GM23338 (cell line): ENCODE measurements around the gene LDLRAD3. TPM values are rescaled to one million over a fixed set of nuclear protein-coding genes. Genes with fewer than 3 reads are reported as not detected.

Experiments
- ATAC-seq: fragments of 200-7000 bp; cut with Tn5 transposase; 3 replicates; pipeline ENCODE4 v1.9.1; 2020
- DNase-seq: peaks from one replicate; pipeline ENCODE4 v3.0.0-alpha.2; 2015; ENCODE audit warnings: low spot score
- H2AFZ ChIP-seq: fragments of 200-600 bp; sonication (generic); 2 replicates; pipeline ENCODE4 v1.8.0; 2016; ENCODE audit warnings: antibody characterized with exemption, mild to moderate bottlenecking, moderate library complexity
- H3F3A ChIP-seq: fragments of 200-600 bp; sonication (generic); replicated peaks from 2 replicates; pipeline ENCODE4 v1.8.0; 2017; ENCODE audit warnings: antibody characterized with exemption, mixed run types, low read depth
- H3K27ac ChIP-seq: fragments of 200-600 bp; sonication (generic); 2 replicates; pipeline ENCODE4 v1.6.1; 2016; ENCODE audit warnings: low read depth
- H3K27me3 ChIP-seq: fragments of 200-600 bp; sonication (generic); 2 replicates; pipeline ENCODE4 v1.8.0; 2016; ENCODE audit warnings: mild to moderate bottlenecking, mixed run types, moderate library complexity; ENCODE audit not compliant: insufficient read depth
- H3K36me3 ChIP-seq: fragments of 200-600 bp; sonication (generic); 2 replicates; pipeline ENCODE4 v1.8.0; 2016; ENCODE audit warnings: mild to moderate bottlenecking; ENCODE audit not compliant: insufficient read depth
- H3K4me1 ChIP-seq: fragments of 200-600 bp; sonication (generic); 2 replicates; pipeline ENCODE4 v1.8.0; 2016; ENCODE audit warnings: mild to moderate bottlenecking, moderate library complexity; ENCODE audit not compliant: insufficient read depth
- H3K4me2 ChIP-seq: fragments of 200-600 bp; sonication (generic); 2 replicates; pipeline ENCODE4 v1.7.1; 2017; ENCODE audit warnings: mixed run types
- H3K4me3 ChIP-seq: fragments of 200-600 bp; sonication (generic); 2 replicates; pipeline ENCODE4 v1.6.1; 2016; ENCODE audit warnings: mixed run types
- H3K79me2 ChIP-seq: fragments of 200-600 bp; sonication (generic); replicated peaks from 2 replicates; pipeline ENCODE4 v1.8.0; 2017; ENCODE audit warnings: mild to moderate bottlenecking; ENCODE audit not compliant: insufficient read depth
- H3K9me2 ChIP-seq: fragments of 200-600 bp; sonication (generic); 2 replicates; pipeline ENCODE4 v1.8.0; 2017; ENCODE audit not compliant: insufficient read depth
- H4K20me1 ChIP-seq: fragments of 200-600 bp; sonication (generic); replicated peaks from 2 replicates; pipeline ENCODE4 v1.8.0; 2017; ENCODE audit warnings: mild to moderate bottlenecking; ENCODE audit not compliant: insufficient read depth
- H3K27ac Mint-ChIP-seq: 2 replicates; pipeline ENCODE4 v1.8.0; 2020; ENCODE audit warnings: inconsistent platforms, mild to moderate bottlenecking, moderate library complexity, mixed read lengths
- H3K27me3 Mint-ChIP-seq: 3 replicates; pipeline ENCODE4 v1.8.0; 2022; ENCODE audit warnings: low read depth, mild to moderate bottlenecking, moderate library complexity, mixed read lengths, inconsistent platforms; ENCODE audit not compliant: insufficient read depth, poor library complexity
- H3K36me3 Mint-ChIP-seq: 3 replicates; pipeline ENCODE4 v1.8.0; 2021; ENCODE audit warnings: low read depth, mild to moderate bottlenecking, inconsistent platforms, moderate library complexity, mixed read lengths
- H3K4me1 Mint-ChIP-seq: 3 replicates; pipeline ENCODE4 v1.8.0; 2020; ENCODE audit warnings: mild to moderate bottlenecking, inconsistent platforms, mixed read lengths
- H3K4me3 Mint-ChIP-seq: 3 replicates; pipeline ENCODE4 v1.8.0; 2021; ENCODE audit warnings: moderate library complexity, mild to moderate bottlenecking, inconsistent platforms, mixed read lengths
- H3K9me3 Mint-ChIP-seq: 3 replicates; pipeline ENCODE4 v1.8.0; 2020; ENCODE audit warnings: moderate library complexity, mild to moderate bottlenecking, inconsistent platforms, mixed read lengths
- CREB1 ChIP-seq: fragments of 250-450 bp; sonication (Bioruptor Pico); IDR thresholded peaks from 2 replicates; pipeline ENCODE4 v1.5.0; 2020; ENCODE audit warnings: low read depth, mild to moderate bottlenecking, moderate library complexity
- EZH2 ChIP-seq: fragments of 200-600 bp; sonication (generic); IDR thresholded peaks from one replicate; pipeline ENCODE4 v1.8.0; 2017; ENCODE audit warnings: antibody characterized with exemption, mild to moderate bottlenecking, low read depth; ENCODE audit not compliant: unreplicated experiment
- EZH2phosphoT487 ChIP-seq: fragments of 200-600 bp; sonication (generic); IDR thresholded peaks from one replicate; pipeline ENCODE4 v1.8.1; 2018; ENCODE audit warnings: antibody characterized with exemption; ENCODE audit not compliant: unreplicated experiment
- JUNB ChIP-seq: IDR thresholded peaks from one replicate; pipeline ENCODE4 v1.6.1; 2016; ENCODE audit warnings: antibody characterized with exemption; ENCODE audit not compliant: unreplicated experiment
- NANOG ChIP-seq: IDR thresholded peaks from 2 replicates; pipeline ENCODE4 v1.6.1; 2016; ENCODE audit warnings: antibody characterized with exemption, borderline replicate concordance
- POLR2AphosphoS5 ChIP-seq: IDR thresholded peaks from 2 replicates; pipeline ENCODE4 v1.6.1; 2016; ENCODE audit warnings: antibody characterized with exemption, low read depth
- STAT1 ChIP-seq: IDR thresholded peaks from one replicate; pipeline ENCODE4 v1.6.1; 2016; ENCODE audit warnings: antibody characterized with exemption; ENCODE audit not compliant: unreplicated experiment
- ZNF114 ChIP-seq: fragments of 250-450 bp; sonication (Bioruptor Pico); IDR thresholded peaks from 2 replicates; pipeline ENCODE4 v1.5.0; 2020; ENCODE audit warnings: mild to moderate bottlenecking, moderate library complexity
- ZNF331 ChIP-seq: fragments of 250-450 bp; sonication (Bioruptor Pico); IDR thresholded peaks from 2 replicates; pipeline ENCODE4 v1.5.0; 2020; ENCODE audit warnings: low read depth, mild to moderate bottlenecking, moderate library complexity
- polyA plus RNA-seq: library from polyadenylated mRNA; unstranded; fragments of >200 nt; fragmentation: Nextera tagmentation; extraction: Ambion mirVana; gene quantifications from 2 replicates; pipeline ENCODE4 v1.2.1, GENCODE V29; 2016
- total RNA-seq: library from RNA; depleted of rRNA; stranded (reverse); fragments of >200 nt; shearing (Covaris generic); gene quantifications from 2 replicates; pipeline ENCODE4 v1.2.3, GENCODE V29; 2014
- TF ChIP-seq, protein P1 (sequence below): IDR thresholded peaks from one replicate; pipeline ENCODE4 v1.6.1; 2018; ENCODE audit warnings: antibody characterized with exemption; ENCODE audit not compliant: unreplicated experiment
- TF ChIP-seq, protein P2 (sequence below): IDR thresholded peaks from 2 replicates; pipeline ENCODE4 v1.6.1; 2016; ENCODE audit warnings: antibody characterized with exemption

LDLRAD3 gene
- total and polyA plus RNA-seq, 2 experiments from 2014 or later, result 8.5 to 19.4 TPM

DNA sequence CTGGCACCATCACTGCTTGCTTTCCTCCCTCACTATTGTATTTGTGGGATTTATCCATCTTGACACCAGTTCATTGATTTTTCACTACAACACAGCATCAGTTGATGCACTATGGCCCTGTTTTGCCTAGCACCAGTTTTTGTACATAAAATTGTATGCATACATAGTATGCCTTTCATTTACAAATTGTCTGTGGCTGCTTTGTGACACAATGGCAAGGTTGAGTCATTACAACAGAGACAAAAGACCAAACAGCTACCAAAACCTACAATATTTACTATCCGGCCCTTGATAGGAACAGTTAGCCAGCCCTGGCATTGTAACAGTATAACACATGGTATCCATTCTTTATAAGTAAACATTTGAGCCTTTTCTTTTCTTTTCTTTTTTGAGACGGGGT, 150.3 kb downstream of the LDLRAD3 start (continued):
- TF ChIP-seq, protein P1, sequence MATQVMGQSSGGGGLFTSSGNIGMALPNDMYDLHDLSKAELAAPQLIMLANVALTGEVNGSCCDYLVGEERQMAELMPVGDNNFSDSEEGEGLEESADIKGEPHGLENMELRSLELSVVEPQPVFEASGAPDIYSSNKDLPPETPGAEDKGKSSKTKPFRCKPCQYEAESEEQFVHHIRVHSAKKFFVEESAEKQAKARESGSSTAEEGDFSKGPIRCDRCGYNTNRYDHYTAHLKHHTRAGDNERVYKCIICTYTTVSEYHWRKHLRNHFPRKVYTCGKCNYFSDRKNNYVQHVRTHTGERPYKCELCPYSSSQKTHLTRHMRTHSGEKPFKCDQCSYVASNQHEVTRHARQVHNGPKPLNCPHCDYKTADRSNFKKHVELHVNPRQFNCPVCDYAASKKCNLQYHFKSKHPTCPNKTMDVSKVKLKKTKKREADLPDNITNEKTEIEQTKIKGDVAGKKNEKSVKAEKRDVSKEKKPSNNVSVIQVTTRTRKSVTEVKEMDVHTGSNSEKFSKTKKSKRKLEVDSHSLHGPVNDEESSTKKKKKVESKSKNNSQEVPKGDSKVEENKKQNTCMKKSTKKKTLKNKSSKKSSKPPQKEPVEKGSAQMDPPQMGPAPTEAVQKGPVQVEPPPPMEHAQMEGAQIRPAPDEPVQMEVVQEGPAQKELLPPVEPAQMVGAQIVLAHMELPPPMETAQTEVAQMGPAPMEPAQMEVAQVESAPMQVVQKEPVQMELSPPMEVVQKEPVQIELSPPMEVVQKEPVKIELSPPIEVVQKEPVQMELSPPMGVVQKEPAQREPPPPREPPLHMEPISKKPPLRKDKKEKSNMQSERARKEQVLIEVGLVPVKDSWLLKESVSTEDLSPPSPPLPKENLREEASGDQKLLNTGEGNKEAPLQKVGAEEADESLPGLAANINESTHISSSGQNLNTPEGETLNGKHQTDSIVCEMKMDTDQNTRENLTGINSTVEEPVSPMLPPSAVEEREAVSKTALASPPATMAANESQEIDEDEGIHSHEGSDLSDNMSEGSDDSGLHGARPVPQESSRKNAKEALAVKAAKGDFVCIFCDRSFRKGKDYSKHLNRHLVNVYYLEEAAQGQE, result no peak
- TF ChIP-seq NANOG, result no peak
- TF ChIP-seq POLR2AphosphoS5, result no peak
- TF ChIP-seq ZNF331 (CRISPR knock-in tag), result no peak
- TF ChIP-seq EZH2phosphoT487, result no peak
- TF ChIP-seq STAT1, result no peak
- no peak for TF ChIP-seq ZNF114
- TF ChIP-seq EZH2, result no peak

DNA sequence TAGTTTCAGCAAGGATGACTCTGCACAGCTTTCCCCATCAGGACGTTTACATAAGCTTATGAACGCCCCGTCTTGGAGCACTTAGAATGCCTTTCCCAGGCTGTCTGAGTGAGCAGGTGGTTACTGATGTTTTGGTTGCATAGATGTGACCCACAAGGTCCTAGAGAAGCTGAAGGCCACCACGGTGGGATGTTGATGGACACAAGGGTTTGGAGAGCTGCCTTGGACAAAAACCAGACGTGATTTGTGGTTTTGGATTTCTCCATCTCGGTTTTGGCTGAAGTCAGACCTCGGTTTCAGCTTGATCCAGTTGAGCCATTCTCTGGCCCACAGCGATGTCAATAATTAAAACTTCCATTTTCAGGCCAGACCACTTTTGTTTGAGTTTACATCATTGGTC, 151.9 kb downstream of the LDLRAD3 start:
- Histone ChIP-seq H3K9me2 (peaks cover 6% of the 10 kb centered on the region; the same call in 1 of the 2 replicates), H3K36me3 (peaks cover 15% of the 10 kb centered on the region; the same call in 1 of the 2 replicates), H3K4me3 (no peak overlapping the region), H3K79me2 (no peaks in the 10 kb centered on the region), H3K27ac (no peak overlapping the region), H4K20me1 (no peaks in the 10 kb centered on the region), H3K4me1 (peaks cover 22% of the 10 kb centered on the region), H2AFZ (no peak overlapping the region), H3F3A (no peaks in the 10 kb centered on the region), H3K4me2 (no peak overlapping the region), H3K27me3 (no peaks in the 10 kb centered on the region)
- H3K4me3 Mint-ChIP-seq, result no peak overlapping the region
- DNase-seq, result no peak
- ATAC-seq, result no peak
- H3K27ac Mint-ChIP-seq, result no peak overlapping the region
- peaks cover 67% of the 10 kb centered on the region for H3K36me3 Mint-ChIP-seq
- H3K9me3 Mint-ChIP-seq, result peaks cover 28% of the 10 kb centered on the region
- H3K27me3 Mint-ChIP-seq, result no peaks in the 10 kb centered on the region
- peaks cover 24% of the 10 kb centered on the region for H3K4me1 Mint-ChIP-seq
- TF ChIP-seq, protein P2, sequence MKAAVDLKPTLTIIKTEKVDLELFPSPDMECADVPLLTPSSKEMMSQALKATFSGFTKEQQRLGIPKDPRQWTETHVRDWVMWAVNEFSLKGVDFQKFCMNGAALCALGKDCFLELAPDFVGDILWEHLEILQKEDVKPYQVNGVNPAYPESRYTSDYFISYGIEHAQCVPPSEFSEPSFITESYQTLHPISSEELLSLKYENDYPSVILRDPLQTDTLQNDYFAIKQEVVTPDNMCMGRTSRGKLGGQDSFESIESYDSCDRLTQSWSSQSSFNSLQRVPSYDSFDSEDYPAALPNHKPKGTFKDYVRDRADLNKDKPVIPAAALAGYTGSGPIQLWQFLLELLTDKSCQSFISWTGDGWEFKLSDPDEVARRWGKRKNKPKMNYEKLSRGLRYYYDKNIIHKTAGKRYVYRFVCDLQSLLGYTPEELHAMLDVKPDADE, result no peak
- TF ChIP-seq EZH2, result no peak
- no peak for TF ChIP-seq CREB1
- TF ChIP-seq JUNB, result no peak
- TF ChIP-seq, protein P1, result no peak
- TF ChIP-seq ZNF114, result no peak
- no peak for TF ChIP-seq STAT1
- TF ChIP-seq NANOG, result no peak
- TF ChIP-seq ZNF331 (CRISPR knock-in tag), result no peak
